GM18517 (cell line): Measurements from ENCODE around the gene NRXN3.

Experiments used
- ATAC-seq: cut with Tn5 transposase; IDR thresholded peaks from one replicate; pipeline ENCODE4 v1.9.1; 2021; ENCODE audit warnings: mild to moderate bottlenecking, moderate library complexity; ENCODE audit not compliant: unreplicated experiment

Gene NRXN3

DNA sequence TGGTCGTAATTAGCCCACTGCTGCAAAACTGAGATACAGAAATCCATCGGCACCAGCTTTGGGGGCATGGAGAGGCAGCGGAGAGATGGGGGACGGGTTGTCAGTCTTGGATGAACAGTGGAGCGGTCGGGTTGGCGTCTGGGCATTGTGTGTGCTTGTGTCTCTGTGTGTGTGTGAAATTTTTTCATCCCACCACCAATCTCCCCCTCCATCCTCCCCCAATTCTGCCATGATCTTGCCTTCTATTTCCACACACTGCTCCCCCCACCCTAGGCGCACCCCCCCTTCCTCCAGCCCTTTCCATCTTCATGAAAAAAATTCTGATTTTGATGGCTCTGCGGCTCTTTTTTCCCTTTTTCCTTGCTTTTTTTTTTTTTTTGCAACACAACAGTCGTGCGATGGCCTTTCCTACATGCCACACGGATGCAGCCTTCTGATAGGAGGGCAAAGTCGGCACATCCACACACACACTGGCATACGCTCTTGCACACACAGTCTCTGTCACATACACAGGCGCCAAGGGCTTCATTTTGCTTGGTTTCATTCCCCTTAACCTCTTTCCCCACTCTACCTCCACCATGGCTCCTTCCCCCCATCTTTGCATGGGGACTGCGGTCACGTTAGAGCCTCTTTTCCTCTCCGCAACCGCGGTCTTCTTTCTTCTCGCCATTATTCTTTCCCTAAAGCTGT lies 3.3 kb downstream of the NRXN3 start:
- no peak for ATAC-seq

- ATAC-seq = no peak
Measured at GRCh38 chr14:78175412-78175811, 5.2 kb downstream of the NRXN3 start.

- ATAC-seq = no peak
Measured at GRCh38 chr14:78178071-78178470, 7.9 kb downstream of the NRXN3 start.

DNA sequence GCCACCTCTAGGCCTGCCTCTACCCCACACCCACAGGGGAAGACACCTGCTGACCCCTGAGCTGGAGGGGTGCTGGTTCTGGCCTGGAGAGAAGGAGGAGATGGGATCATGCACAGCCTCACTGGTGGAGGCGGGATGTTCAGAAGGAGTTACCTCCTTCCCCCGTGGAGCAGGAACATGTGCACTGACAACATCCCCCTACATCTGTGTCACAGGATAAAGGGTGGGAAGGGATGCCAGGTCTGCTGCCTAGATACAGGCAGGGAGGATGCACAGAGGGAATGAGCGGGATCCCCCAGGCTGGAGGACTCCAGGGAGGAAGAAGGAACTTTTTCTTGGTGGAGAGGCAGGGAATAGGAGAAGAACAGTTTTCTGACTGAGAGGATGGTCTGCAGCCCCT lies 8.8 kb downstream of the NRXN3 start:
- no peak for ATAC-seq

DNA sequence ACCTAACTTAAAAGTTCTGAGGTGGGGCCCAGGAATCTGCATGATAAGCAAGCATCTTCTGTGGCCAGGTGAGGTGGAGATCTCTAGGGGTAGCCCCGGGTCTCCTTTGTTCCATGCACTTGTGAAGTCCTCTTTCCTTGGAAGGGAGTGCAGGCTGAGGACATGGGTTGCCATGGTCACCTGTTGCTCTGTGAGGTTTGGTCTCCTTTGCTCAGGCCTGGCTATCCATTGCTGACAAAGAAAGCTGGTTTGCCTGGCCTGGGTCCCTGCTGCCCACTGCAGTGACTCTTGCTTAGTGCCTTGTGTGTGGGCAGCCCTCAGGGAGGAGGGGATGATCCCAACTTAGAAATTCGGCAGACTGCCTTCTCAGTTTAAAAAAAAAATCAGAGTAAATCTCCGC lies 11.1 kb downstream of the NRXN3 start:
- no peak for ATAC-seq

GRCh38 chr14:78182722-78183121 lies 12.5 kb downstream of the NRXN3 start:
- no peak for ATAC-seq

- ATAC-seq = no peak
Measured at GRCh38 chr14:78184157-78184556, 14.0 kb downstream of the NRXN3 start.

DNA sequence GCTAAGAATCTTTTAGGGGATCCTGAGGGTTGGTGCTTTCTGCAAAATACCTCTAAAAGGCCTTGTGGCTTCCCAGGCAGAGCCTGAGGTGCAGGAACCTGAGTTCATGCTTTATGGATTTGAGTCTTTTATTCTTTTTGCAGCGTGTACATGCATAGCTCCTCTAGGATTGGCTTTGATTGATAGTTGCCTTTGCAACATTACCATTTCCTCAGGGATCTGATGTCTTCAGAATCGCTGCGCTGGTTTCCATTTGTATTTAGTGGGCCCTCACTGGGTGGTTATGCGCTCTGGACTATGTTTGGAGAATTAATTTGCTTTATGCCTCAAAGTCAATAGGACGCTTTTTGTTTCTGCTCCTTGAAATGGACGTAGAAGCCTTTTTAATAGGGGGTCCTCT lies 16.1 kb downstream of the NRXN3 start:
- ATAC-seq = no peak

DNA sequence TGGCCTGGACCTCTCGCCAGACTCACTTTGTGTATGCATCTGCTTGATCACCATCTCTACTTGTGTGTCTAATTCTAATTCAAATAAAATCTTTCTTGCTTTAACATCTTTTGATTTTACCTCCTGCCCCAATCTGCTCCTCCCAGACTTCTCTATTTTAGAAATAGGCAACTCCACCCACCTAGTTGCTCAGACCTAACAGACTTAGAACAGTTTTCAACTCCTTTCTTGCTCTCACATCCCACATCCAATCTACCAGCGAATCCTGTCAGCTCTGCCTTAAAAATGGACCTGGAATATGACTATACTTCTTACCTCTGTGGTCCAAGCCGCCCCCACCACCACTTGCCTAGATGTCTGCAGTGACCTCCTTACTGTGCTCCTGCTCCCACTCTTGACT lies 18.7 kb downstream of the NRXN3 start:
- ATAC-seq = no peak

- no peak for ATAC-seq
Measured at GRCh38 chr14:78195431-78195830, 25.3 kb downstream of the NRXN3 start.

GRCh38 chr14:78196323-78196722 lies 26.1 kb downstream of the NRXN3 start:
- ATAC-seq = no peak

DNA sequence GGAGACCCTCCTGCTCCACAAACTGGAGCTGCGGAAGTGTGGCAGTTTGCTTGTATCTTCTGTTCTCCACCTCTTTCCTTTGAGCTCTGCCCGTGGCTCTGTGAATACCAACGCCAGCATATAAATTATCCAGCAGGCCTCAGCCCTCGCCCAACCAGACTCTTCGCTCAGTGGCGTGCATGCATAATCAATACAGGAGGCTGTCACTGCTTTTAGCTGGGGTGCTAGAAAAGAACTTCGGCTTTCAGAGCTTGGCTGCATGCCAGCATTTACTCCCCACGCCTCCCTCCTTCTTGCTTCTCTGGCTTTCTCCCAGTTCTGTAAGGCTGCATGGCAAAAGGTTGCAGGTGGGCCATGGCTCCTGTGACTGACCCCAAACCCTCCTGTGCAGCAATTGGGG lies 26.9 kb downstream of the NRXN3 start:
- no peak for ATAC-seq

- ATAC-seq = no peak
Measured at GRCh38 chr14:78202163-78202562, 32.0 kb downstream of the NRXN3 start.

DNA sequence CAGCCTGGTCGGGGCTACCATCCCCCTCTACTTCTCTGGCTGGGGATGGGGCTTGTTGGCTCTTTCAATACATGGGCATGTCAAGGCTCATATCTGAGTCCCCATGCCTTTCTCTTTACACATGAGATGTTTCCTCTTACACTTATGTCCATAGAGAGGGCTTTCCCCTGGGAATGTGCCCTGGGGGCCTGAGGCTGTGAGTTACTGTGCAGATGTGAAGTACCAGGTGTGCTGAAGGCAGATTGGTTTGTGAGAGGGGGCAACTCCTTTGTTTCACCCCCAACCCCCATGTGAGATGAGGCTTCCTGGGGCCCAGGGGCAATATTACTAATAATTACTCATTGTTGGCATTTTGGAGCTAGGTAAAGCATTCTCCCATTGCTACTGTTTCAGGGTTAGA lies 32.8 kb downstream of the NRXN3 start:
- no peak for ATAC-seq

GRCh38 chr14:78207414-78207813 lies 37.2 kb downstream of the NRXN3 start:
- no peak for ATAC-seq

DNA sequence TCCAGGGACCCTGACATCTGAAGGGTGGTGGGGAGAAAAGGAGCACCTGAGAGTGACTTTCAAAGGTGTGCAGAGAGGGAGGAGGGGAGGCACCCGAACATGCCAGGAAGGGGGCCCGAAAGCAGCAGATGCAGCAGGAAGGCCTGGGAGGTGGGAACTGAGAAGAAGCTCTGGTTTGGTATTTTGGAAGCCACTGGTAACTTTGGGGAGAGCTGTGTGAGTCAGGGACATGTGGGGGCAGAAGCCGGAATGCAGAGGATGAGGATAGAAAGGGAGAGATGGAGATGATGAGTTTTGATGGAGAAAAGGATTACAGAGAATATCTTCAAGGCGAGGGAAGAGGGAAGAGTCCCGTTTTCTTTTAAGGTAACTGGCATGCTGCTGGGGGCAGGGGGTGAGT lies 50.1 kb downstream of the NRXN3 start:
- no peak for ATAC-seq

DNA sequence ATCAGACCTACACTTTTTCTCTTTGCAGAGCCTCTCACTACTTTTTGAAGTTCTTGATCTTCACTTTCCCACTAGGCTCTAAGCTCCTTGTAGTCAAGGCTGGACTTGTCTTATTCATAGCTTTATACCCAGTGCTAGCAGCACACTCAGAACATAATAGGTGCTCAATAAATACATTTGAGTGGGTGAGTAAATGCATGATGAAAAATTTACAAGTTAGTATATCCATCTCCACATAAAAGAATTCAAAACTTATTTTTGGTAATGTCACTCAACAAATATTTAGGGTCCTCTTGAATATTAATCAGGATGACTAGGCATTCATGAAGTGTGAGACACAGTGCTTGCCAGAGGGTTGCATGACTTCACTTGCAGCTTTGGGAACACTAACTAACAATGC lies 52.6 kb downstream of the NRXN3 start:
- ATAC-seq = no peak

DNA sequence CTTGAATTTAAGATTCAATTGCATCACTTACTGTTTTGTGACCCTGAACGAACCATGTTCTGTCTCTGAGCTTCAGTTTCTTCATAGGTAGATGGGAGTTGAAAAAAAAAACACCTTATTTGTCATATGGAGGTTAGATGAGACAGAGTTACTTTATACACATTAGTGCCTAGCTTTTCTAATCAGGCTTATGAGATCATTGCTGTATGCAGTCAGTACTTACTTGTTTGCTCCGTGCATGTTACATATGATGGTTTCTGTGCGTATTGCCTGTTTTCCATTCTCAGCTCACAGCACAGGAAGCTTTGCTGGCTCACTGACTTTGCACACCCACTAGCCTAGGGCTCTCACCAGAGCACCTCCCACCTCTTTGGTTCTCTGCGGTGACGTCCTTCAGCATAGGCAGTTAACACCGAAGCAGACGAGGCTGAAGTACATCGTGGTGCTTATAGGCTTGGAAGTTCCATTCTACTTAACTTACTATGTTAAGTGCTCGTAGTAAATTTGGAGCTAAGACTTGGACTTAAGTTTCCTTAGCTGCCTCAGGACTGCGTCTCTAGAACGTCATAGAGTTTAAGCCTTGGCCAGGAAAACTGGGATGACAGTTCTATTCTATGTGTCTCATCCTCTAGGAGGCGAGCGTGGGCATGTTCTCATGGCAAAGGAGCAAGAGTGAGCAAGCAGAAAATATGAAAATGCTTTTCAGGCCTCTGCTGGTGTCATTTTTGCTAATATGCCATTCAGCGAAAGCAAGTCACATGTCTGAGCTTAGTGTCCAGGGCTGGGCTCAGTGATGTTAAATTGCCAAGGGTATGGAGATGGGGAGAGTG lies 57.3 kb downstream of the NRXN3 start:
- ATAC-seq = no peak

- no peak for ATAC-seq
Measured at GRCh38 chr14:78228702-78229327, 58.6 kb downstream of the NRXN3 start.

GRCh38 chr14:78232231-78233000 lies 62.2 kb downstream of the NRXN3 start:
- no peak for ATAC-seq

- ATAC-seq = no peak
Measured at GRCh38 chr14:78238141-78238540, 68.0 kb downstream of the NRXN3 start.
